Endothelial cell of umbilical vein (primary cell): ENCODE measurements around the gene PTCH1. TPM values are rescaled to one million over a fixed set of nuclear protein-coding genes. Genes with fewer than 3 reads are reported as not detected.
A peak's percentile ranks its signal among the peaks of the same experiment; 100 is the strongest.

Experiments
- BruUV-seq: library from RNA; stranded (reverse); fragments of 400-500 nt; replicated peaks from 2 replicates; lab custom pipeline; 2021; lab: Mats Ljungman, UMichigan
- CTCF ChIA-PET: fragments of 300-600, 350-600 bp; sonication (Branson Sonifier 250); formaldehyde crosslinking; loops from one replicate; lab custom pipeline; 2021; ENCODE audit warnings: antibody characterized with exemption, inconsistent platforms; lab: Charles Lee
- POLR2A ChIA-PET: fragments of 300-600, 350-600 bp; sonication (Branson Sonifier 250); formaldehyde crosslinking; loops from one replicate; lab custom pipeline; 2021; ENCODE audit warnings: antibody characterized with exemption, inconsistent platforms; lab: Charles Lee
- DNase-seq: peaks from one replicate; pipeline ENCODE4 v3.0.0-alpha.2; 2011; ENCODE audit warnings: low read depth, low spot score
- FAIRE-seq: peaks from 2 replicates; lab custom pipeline; 2011; peaks lifted over from hg19 to GRCh38; lab: Jason Lieb, UNC
- H2AFZ ChIP-seq: 2 replicates; pipeline ENCODE4 v1.6.0; 2012; ENCODE audit warnings: low read depth, low read length, control low read depth, inconsistent platforms
- H3K27ac ChIP-seq: 2 replicates; pipeline ENCODE4 v1.5.1; 2011; ENCODE audit warnings: low read depth, mild to moderate bottlenecking, control low read depth, low read length, moderate library complexity; ENCODE audit not compliant: insufficient read depth
- H3K27me3 ChIP-seq, 2 experiments: 2 replicates each; pipeline versions ENCODE4 v1.6.0 to v1.6.1; 2011; ENCODE audit warnings: low read length in 2 of 2, mixed read lengths in 1 of 2; ENCODE audit not compliant: control insufficient read depth in 2 of 2, insufficient read depth in 2 of 2
- H3K36me3 ChIP-seq, 2 experiments: 2 replicates in 1 of 2; 3 replicates in 1 of 2; pipeline ENCODE4 v1.5.1; 2011; ENCODE audit warnings: low read length in 2 of 2, mild to moderate bottlenecking in 1 of 2, moderate library complexity in 1 of 2; ENCODE audit not compliant: control insufficient read depth in 2 of 2, insufficient read depth in 2 of 2; ENCODE audit errors: extremely low read depth in 1 of 2
- H3K4me1 ChIP-seq: 3 replicates; pipeline ENCODE4 v1.5.1; 2011; ENCODE audit warnings: mild to moderate bottlenecking, low read length; ENCODE audit not compliant: control insufficient read depth, insufficient read depth; ENCODE audit errors: extremely low read depth
- H3K4me2 ChIP-seq: 2 replicates; pipeline ENCODE4 v1.6.1; 2011; ENCODE audit warnings: low read length, control low read depth, mixed read lengths; ENCODE audit not compliant: insufficient read depth
- H3K4me3 ChIP-seq, 3 experiments: fragments of 200-600 bp in 1 of 3; sonication (generic), shearing (Covaris generic) in 1 of 3; replicated peaks in 1 of 3; 2 replicates each; pipeline ENCODE4 v1.5.1; 2011 to 2016; ENCODE audit warnings: control low read depth in 3 of 3, low read length in 3 of 3, mild to moderate bottlenecking in 2 of 3, inconsistent platforms in 1 of 3, low read depth in 1 of 3, moderate library complexity in 1 of 3; ENCODE audit not compliant: insufficient read depth in 1 of 3
- H3K79me2 ChIP-seq: 2 replicates; pipeline ENCODE4 v1.6.0; 2012; ENCODE audit warnings: low read length, inconsistent platforms; ENCODE audit not compliant: control insufficient read depth, insufficient read depth
- H3K9ac ChIP-seq: replicated peaks from 2 replicates; pipeline ENCODE3; 2011; ENCODE audit warnings: low read length, control low read depth; ENCODE audit not compliant: insufficient read depth; ENCODE audit errors: extremely low read depth
- H3K9me1 ChIP-seq: replicated peaks from 3 replicates; pipeline ENCODE4 v1.6.0; 2011; ENCODE audit warnings: mild to moderate bottlenecking, low read length; ENCODE audit not compliant: control insufficient read depth, insufficient read depth; ENCODE audit errors: extremely low read depth
- H3K9me3 ChIP-seq: replicated peaks from 2 replicates; pipeline ENCODE4 v1.5.1; 2012; ENCODE audit warnings: low read length, inconsistent platforms; ENCODE audit not compliant: control insufficient read depth, insufficient read depth
- H4K20me1 ChIP-seq: replicated peaks from 2 replicates; pipeline ENCODE3; 2011; ENCODE audit warnings: mild to moderate bottlenecking, low read length; ENCODE audit not compliant: control insufficient read depth, insufficient read depth; ENCODE audit errors: extremely low read depth
- EZH2 ChIP-seq: IDR thresholded peaks from 2 replicates; pipeline ENCODE4 v1.6.1; 2012; ENCODE audit warnings: borderline replicate concordance, low read depth, mild to moderate bottlenecking, moderate library complexity, low read length, inconsistent platforms; ENCODE audit not compliant: severe bottlenecking
- FOS ChIP-seq: IDR thresholded peaks from 2 replicates; pipeline ENCODE4 v1.6.1; 2011; ENCODE audit warnings: mild to moderate bottlenecking, low read length, moderate library complexity, borderline replicate concordance; ENCODE audit not compliant: insufficient read depth
- GATA2 ChIP-seq: IDR thresholded peaks from 2 replicates; pipeline ENCODE4 v1.7.0; 2011; ENCODE audit warnings: low read depth, mild to moderate bottlenecking, moderate library complexity, mixed read lengths, low read length; ENCODE audit not compliant: insufficient read length, insufficient read depth
- MAX ChIP-seq: IDR thresholded peaks from 2 replicates; pipeline ENCODE4 v1.6.1; 2011; ENCODE audit not compliant: insufficient read depth, insufficient read length
- MYC ChIP-seq: IDR thresholded peaks from one replicate; pipeline ENCODE4 v1.6.1; 2011; ENCODE audit warnings: mild to moderate bottlenecking, low read depth, low read length
- POLR2A ChIP-seq: IDR thresholded peaks from 2 replicates; pipeline ENCODE4 v1.6.1; 2012; ENCODE audit warnings: low read depth, mild to moderate bottlenecking, control low read depth, low read length
- POLR2AphosphoS5 ChIP-seq: IDR thresholded peaks from 2 replicates; pipeline ENCODE4 v1.6.1; 2012; ENCODE audit warnings: low read depth, mild to moderate bottlenecking, control low read depth, low read length, moderate library complexity; ENCODE audit not compliant: insufficient read depth
- dilution Hi-C: fragments of 300-500 bp; cut with MboI; formaldehyde crosslinking; loops from one replicate; pipeline ENCODE4 v1.15.0; 2019; ENCODE audit warnings: low sequenced_read_pairs; ENCODE audit not compliant: extremely low pct_ligation_motif_present
- intact Hi-C: fragments of 100-400 bp; cut with micrococcal nuclease; formaldehyde crosslinking; loops from one replicate; pipeline ENCODE4 v1.10.0; 2022
- polyA plus RNA-seq, 4 experiments: library from polyadenylated mRNA; depleted of rRNA in 3 of 4; stranded (reverse) in 3 of 4; unstranded in 1 of 4; fragments of >200 nt; gene quantifications; 2 replicates each; pipeline versions ENCODE4 v1.2.1 to v1.2.3, GENCODE V29; 2011 to 2012; ENCODE audit warnings: missing spikeins in 1 of 4
- total RNA-seq: library from RNA; stranded (reverse); gene quantifications from 2 replicates; pipeline ENCODE4 v1.2.3, GENCODE V29; 2021

PTCH1 gene
- total and polyA plus RNA-seq, 2 donors (not counting 3 experiments of a cell fraction or from before 2014, with no cell fraction given) = 3.9 to 12.1 TPM

DNA sequence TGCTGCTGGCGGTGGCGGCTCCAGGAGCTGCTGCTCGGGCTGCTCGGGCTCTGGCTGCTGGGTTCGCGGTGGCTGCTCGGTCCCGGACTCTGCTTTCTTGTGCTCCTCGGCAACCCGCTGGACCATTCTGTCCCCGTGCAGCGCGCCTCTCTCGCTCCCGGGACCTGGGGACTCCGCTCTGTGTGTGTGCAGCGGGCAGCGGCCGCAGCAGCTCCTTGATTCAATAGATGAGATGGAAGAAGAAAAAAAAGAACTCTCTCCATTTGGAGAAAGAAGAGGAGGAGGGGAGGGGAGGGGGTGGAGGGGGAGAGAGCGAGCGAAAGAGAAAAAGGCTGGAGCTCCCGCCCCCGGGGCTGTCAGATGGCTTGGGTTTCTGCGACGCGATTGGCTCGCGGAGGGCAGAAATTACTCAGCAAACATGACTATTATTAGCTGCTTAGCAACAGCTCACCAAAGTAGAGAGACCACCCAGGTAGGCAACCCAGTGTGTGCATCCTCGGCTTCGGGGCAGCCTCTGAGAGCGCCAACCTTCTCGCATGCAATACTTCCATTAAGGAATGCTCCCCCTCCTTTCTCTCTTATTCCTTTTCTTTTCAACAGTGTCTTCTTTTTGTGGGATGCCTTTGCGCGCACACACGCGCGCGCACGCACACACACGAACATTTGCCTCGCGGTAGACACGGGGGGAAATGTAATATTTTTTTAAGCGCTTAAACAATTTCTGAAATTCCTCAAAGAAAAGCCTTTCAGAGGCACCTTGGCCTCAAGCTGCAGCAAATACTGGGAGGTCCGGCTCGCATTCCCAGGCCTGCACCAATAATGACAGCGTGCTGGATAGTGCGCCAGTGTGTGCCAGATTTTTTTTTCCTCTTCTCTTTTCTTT, 7.6 kb downstream of the PTCH1 start:
- H3K79me2 ChIP-seq = no peaks in the 10 kb centered on the region
- H2AFZ ChIP-seq = peak overlapping the region; percentile 84
- FAIRE-seq = peak; percentile 87
- no peak for TF ChIP-seq POLR2AphosphoS5
- TF ChIP-seq FOS = no peak
- peak overlapping the region; percentile 74 to 98 (median 94) for H3K4me3 ChIP-seq
- H3K9me1 ChIP-seq = no peaks in the 10 kb centered on the region
- CTCF ChIA-PET = interaction anchor here (0.7 to 1.2 kb wide), 5 partner anchors 21 to 241 kb away, joined by 3 to 4 read pairs (median 3); no protein-coding TSS in a partner anchor
- no peaks in the 10 kb centered on the region for H3K9me3 ChIP-seq
- no TSS peak for BruUV-seq
- H3K27me3 ChIP-seq = no peaks in the 10 kb centered on the region
- peak; percentile 88 for DNase-seq
- POLR2A ChIA-PET = no interaction called here
- H3K4me1 ChIP-seq = peaks cover 25% of the 10 kb centered on the region
- H3K36me3 ChIP-seq = no peaks in the 10 kb centered on the region
- dilution Hi-C loops = no loop called here
- H3K9ac ChIP-seq = peak overlapping the region; percentile 86
- H3K27ac ChIP-seq = peak overlapping the region; percentile 83
- intact Hi-C loops = loop anchor here (1.0 to 5.0 kb wide), 5 partner anchors 218 to 553 kb away; partner anchors contain the start of gene ERCC6L2
- peak overlapping the region; percentile 100 for H3K4me2 ChIP-seq
- no peaks in the 10 kb centered on the region for H4K20me1 ChIP-seq

DNA sequence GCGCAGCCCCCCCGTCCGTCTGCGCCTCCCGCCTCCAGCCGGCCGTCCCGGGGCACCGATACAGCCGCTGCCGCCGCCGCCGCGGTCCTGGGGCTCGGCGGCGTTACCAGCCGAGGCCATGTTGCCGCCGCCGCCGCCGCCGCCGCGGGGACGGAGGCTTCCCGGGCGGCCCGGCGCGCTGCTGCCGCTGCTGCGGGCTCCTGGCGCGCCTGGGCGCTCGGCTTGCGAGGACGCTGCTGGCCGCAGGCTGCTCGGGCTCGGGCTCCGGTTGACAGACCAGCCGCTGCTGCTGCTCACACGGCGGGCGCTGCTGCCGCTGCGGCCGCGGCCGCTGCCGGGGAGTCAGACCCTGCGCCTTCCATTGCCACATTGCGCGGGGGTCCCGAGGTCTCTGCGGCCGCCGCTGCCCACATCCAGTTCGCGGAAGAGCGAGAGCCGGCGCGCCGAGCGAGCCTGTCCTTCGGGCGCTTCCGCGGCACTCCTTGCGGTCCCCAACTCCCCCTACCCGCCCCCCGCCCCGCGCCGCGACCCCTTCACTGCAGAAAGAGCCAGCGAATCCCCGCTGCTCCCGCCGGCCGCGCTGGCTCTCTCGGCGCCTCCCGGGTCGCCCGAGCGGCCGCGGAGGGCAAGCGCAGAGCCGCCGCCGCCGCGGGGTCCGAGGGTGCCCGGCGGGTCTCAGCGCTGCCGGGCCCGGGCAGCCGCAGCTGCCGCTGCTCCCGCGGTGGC, 8.4 kb downstream of the PTCH1 start:
- dilution Hi-C loops = no loop called here
- ChIA-PET CTCF (interaction anchor here (0.7 to 1.2 kb wide), 5 partner anchors 22 to 240 kb away, joined by 3 to 4 read pairs (median 3); no protein-coding TSS in a partner anchor), POLR2A (no interaction called here)

More for the DNA sequence above, 8.4 kb downstream of the PTCH1 start:
- BruUV-seq = no TSS peak
- Histone ChIP-seq H3K4me3 (peak overlapping the region; percentile 74 to 98 (median 94)), H3K4me1 (peaks cover 25% of the 10 kb centered on the region), H3K9ac (peak overlapping the region; percentile 44), H3K27me3 (no peaks in the 10 kb centered on the region), H3K79me2 (no peaks in the 10 kb centered on the region), H3K36me3 (no peaks in the 10 kb centered on the region), H3K4me2 (peak overlapping the region; percentile 100), H4K20me1 (no peaks in the 10 kb centered on the region), H3K27ac (peak overlapping the region; percentile 20), H3K9me3 (no peaks in the 10 kb centered on the region), H2AFZ (peak overlapping the region; percentile 84), H3K9me1 (no peaks in the 10 kb centered on the region)
- intact Hi-C loops = loop anchor here (5.0 kb wide), 3 partner anchors 219 to 554 kb away; no protein-coding TSS in a partner anchor
- no peak for TF ChIP-seq GATA2
- no peak for TF ChIP-seq MYC
- TF ChIP-seq EZH2 = no peak
- no peak for TF ChIP-seq POLR2A
- no peak for TF ChIP-seq MAX
- DNase-seq (peak; percentile 23), FAIRE-seq (no peak)
